ENCODE data around the gene NLRP6.
"Not testable (repeated sequence)": the region's sequence is repeated elsewhere in the genome, so short reads cannot be mapped to it uniquely, and the experiment has no call there.

NLRP6 gene

GRCh38 chr11:313304-313786 lies 35.1 kb downstream of the NLRP6 start:
- Histone ChIP-seq H3K27ac (ENCODE audit: low read depth, low read length) (peak overlapping the region; percentile 69), H3K36me3 (ENCODE audit: control insufficient read depth, low read length) (no peaks in the 10 kb centered on the region), H3K4me3 (ENCODE audit: low read length) (peak overlapping the region; percentile 71), H3K9me2 (replicated peaks; ENCODE audit: control insufficient read depth, low read length) (no peaks in the 10 kb centered on the region), H3K9me3 (ENCODE audit: control insufficient read depth, insufficient read depth, low read length) (no peaks in the 10 kb centered on the region), H3K4me2 (ENCODE audit: low read length) (peak overlapping the region; percentile 74), H3K4me1 (ENCODE audit: control insufficient read depth, low read length) (peaks cover 35% of the 10 kb centered on the region), H3K27me3 (ENCODE audit: control insufficient read depth, low read length) (peaks cover 8% of the 10 kb centered on the region), H3F3A (ENCODE audit: control insufficient read depth, insufficient read depth) (peaks cover 15% of the 10 kb centered on the region), H3K79me2 (ENCODE audit: control insufficient read depth, low read length) (peaks cover 5% of the 10 kb centered on the region), H4K20me1 (ENCODE audit: control insufficient read depth, insufficient read depth, low read depth, low read length) (no peaks in the 10 kb centered on the region)
- TF ChIP-seq, protein P1, sequence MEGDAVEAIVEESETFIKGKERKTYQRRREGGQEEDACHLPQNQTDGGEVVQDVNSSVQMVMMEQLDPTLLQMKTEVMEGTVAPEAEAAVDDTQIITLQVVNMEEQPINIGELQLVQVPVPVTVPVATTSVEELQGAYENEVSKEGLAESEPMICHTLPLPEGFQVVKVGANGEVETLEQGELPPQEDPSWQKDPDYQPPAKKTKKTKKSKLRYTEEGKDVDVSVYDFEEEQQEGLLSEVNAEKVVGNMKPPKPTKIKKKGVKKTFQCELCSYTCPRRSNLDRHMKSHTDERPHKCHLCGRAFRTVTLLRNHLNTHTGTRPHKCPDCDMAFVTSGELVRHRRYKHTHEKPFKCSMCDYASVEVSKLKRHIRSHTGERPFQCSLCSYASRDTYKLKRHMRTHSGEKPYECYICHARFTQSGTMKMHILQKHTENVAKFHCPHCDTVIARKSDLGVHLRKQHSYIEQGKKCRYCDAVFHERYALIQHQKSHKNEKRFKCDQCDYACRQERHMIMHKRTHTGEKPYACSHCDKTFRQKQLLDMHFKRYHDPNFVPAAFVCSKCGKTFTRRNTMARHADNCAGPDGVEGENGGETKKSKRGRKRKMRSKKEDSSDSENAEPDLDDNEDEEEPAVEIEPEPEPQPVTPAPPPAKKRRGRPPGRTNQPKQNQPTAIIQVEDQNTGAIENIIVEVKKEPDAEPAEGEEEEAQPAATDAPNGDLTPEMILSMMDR (IDR thresholded peaks at IDR 0.05; ENCODE audit: low read depth, low read length, poor library complexity, severe bottlenecking): no peak
- TF ChIP-seq EZH2phosphoT487 (IDR thresholded peaks at IDR 0.05; ENCODE audit: borderline replicate concordance, low read length): no peak

GRCh38 chr11:313787-314553 lies 35.8 kb downstream of the NLRP6 start, which contains the start of gene IFITM1:
Gene IFITM1, plus strand, starts transcription at chr11:314040. Its CDS starts 131 bp downstream, at chr11:314171.
- Histone ChIP-seq H3K27ac (ENCODE audit: low read depth, low read length) (peak within 1 kb of the TSS; percentile 69), H3K9me2 (replicated peaks; ENCODE audit: control insufficient read depth, low read length) (no peaks in the 10 kb centered on the region), H3K9me3 (ENCODE audit: control insufficient read depth, insufficient read depth, low read length) (no peaks in the 10 kb centered on the region), H4K20me1 (ENCODE audit: control insufficient read depth, insufficient read depth, low read depth, low read length) (no peaks in the 10 kb centered on the region), H3K27me3 (ENCODE audit: control insufficient read depth, low read length) (peaks cover 8% of the 10 kb centered on the region), H3K4me2 (ENCODE audit: low read length) (peak within 1 kb of the TSS; percentile 74), H3K36me3 (ENCODE audit: control insufficient read depth, low read length) (no peaks in the 10 kb centered on the region), H3F3A (ENCODE audit: control insufficient read depth, insufficient read depth) (peaks cover 15% of the 10 kb centered on the region), H3K79me2 (ENCODE audit: control insufficient read depth, low read length) (peaks cover 5% of the 10 kb centered on the region), H3K4me1 (ENCODE audit: control insufficient read depth, low read length) (peaks cover 34% of the 10 kb centered on the region), H3K4me3 (ENCODE audit: low read length) (peak within 1 kb of the TSS; percentile 71)
- TF ChIP-seq, protein P1 (IDR thresholded peaks at IDR 0.05; ENCODE audit: low read depth, low read length, poor library complexity, severe bottlenecking): peak; percentile 15
- no peak for TF ChIP-seq EZH2phosphoT487 (IDR thresholded peaks at IDR 0.05; ENCODE audit: borderline replicate concordance, low read length)

DNA sequence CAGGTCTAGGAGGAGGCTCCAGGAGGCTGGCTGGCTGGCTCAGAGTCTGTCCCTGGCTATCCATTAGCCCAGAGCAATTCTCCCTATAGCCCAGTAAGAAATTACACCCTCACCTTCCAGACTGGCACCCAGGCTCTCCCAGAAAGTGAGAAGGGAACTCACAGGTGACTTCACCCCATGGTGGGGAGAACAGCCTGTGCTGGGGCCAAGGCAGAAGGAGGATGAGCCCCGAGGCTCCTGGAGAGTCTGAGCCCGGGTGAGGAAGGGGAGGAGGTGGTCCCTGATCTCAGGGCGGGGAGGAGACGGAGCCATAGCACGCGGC lies 36.3 kb downstream of the NLRP6 start:
- peak overlapping the region; percentile 74 for H3K4me2 ChIP-seq (ENCODE audit: low read length)
- H3K4me1 ChIP-seq (ENCODE audit: control insufficient read depth, low read length): peaks cover 34% of the 10 kb centered on the region
- peak overlapping the region; percentile 69 for H3K27ac ChIP-seq (ENCODE audit: low read depth, low read length)
- H3K27me3 ChIP-seq (ENCODE audit: control insufficient read depth, low read length); H3K36me3 ChIP-seq (ENCODE audit: control insufficient read depth, low read length); H3K9me2 ChIP-seq (replicated peaks; ENCODE audit: control insufficient read depth, low read length); H3K9me3 ChIP-seq (ENCODE audit: control insufficient read depth, insufficient read depth, low read length); H4K20me1 ChIP-seq (ENCODE audit: control insufficient read depth, insufficient read depth, low read depth, low read length); H3K79me2 ChIP-seq (ENCODE audit: control insufficient read depth, low read length): not testable (repeated sequence)
- H3K4me3 ChIP-seq (ENCODE audit: low read length): peak overlapping the region; percentile 71
- peaks cover 15% of the 10 kb centered on the region for H3F3A ChIP-seq (ENCODE audit: control insufficient read depth, insufficient read depth)

DNA sequence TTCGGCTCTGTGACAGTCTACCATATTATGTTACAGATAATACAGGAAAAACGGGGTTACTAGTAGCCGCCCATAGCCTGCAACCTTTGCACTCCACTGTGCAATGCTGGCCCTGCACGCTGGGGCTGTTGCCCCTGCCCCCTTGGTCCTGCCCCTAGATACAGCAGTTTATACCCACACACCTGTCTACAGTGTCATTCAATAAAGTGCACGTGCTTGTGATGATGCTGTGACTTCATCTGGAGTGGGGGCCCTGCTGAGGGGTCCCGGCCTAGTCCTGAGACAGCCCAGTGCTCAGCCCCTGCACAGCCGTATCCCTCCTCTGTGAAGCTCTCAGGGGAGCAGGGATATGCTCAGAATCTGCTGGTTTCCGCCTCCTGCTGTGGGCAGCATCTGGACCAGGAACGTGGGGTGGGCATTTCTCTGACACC lies 36.9 kb downstream of the NLRP6 start:
- TF ChIP-seq, protein P1 (IDR thresholded peaks at IDR 0.05; ENCODE audit: low read depth, low read length, poor library complexity, severe bottlenecking): no peak
- TF ChIP-seq EZH2phosphoT487 (IDR thresholded peaks at IDR 0.05; ENCODE audit: borderline replicate concordance, low read length): no peak
- H3K4me3 ChIP-seq (ENCODE audit: low read length): peak overlapping the region; percentile 71
- no peaks in the 10 kb centered on the region for H3K9me2 ChIP-seq (replicated peaks; ENCODE audit: control insufficient read depth, low read length)
- peaks cover 5% of the 10 kb centered on the region for H3K79me2 ChIP-seq (ENCODE audit: control insufficient read depth, low read length)
- no peak overlapping the region for H3K27ac ChIP-seq (ENCODE audit: low read depth, low read length)
- H4K20me1 ChIP-seq (ENCODE audit: control insufficient read depth, insufficient read depth, low read depth, low read length): no peaks in the 10 kb centered on the region
- H3K4me2 ChIP-seq (ENCODE audit: low read length): peak overlapping the region; percentile 74
- peaks cover 34% of the 10 kb centered on the region for H3K4me1 ChIP-seq (ENCODE audit: control insufficient read depth, low read length)
- H3K27me3 ChIP-seq (ENCODE audit: control insufficient read depth, low read length): peaks cover under 1% of the 10 kb centered on the region
- no peaks in the 10 kb centered on the region for H3K36me3 ChIP-seq (ENCODE audit: control insufficient read depth, low read length)
- no peaks in the 10 kb centered on the region for H3K9me3 ChIP-seq (ENCODE audit: control insufficient read depth, insufficient read depth, low read length)
- peaks cover 11% of the 10 kb centered on the region for H3F3A ChIP-seq (ENCODE audit: control insufficient read depth, insufficient read depth)
